ENCODE results near the gene SPTSSB. TPM values are rescaled to one million over a fixed set of nuclear protein-coding genes. Genes with fewer than 3 reads are reported as not detected.

The SPTSSB gene
- total RNA-seq, 1 donor from 2014 or later: 0.74 TPM

GRCh38 chr3:161369531-161369930 is 1.8 kb downstream of the SPTSSB start:
- peaks cover 12% of the 10 kb centered on the region for H3K4me1 Mint-ChIP-seq
- no peak overlapping the region for H3K4me3 Mint-ChIP-seq
- peaks cover 48% of the 10 kb centered on the region for H3K27me3 Mint-ChIP-seq (ENCODE audit: low read depth)
- H3K36me3 Mint-ChIP-seq: no peaks in the 10 kb centered on the region
- no peak overlapping the region for H3K27ac Mint-ChIP-seq
- no peak for DNase-seq (ENCODE audit: low spot score in 2 of 2, unreplicated experiment in 2 of 2)
- TF ChIP-seq, protein P1, sequence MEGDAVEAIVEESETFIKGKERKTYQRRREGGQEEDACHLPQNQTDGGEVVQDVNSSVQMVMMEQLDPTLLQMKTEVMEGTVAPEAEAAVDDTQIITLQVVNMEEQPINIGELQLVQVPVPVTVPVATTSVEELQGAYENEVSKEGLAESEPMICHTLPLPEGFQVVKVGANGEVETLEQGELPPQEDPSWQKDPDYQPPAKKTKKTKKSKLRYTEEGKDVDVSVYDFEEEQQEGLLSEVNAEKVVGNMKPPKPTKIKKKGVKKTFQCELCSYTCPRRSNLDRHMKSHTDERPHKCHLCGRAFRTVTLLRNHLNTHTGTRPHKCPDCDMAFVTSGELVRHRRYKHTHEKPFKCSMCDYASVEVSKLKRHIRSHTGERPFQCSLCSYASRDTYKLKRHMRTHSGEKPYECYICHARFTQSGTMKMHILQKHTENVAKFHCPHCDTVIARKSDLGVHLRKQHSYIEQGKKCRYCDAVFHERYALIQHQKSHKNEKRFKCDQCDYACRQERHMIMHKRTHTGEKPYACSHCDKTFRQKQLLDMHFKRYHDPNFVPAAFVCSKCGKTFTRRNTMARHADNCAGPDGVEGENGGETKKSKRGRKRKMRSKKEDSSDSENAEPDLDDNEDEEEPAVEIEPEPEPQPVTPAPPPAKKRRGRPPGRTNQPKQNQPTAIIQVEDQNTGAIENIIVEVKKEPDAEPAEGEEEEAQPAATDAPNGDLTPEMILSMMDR (IDR thresholded peaks at IDR 0.05; ENCODE audit: unreplicated experiment): no peak
- no peaks in the 10 kb centered on the region for H3K9me3 Mint-ChIP-seq

- Mint-ChIP-seq H3K36me3 (no peaks in the 10 kb centered on the region), H3K9me3 (no peaks in the 10 kb centered on the region), H3K27ac (no peak overlapping the region), H3K4me1 (no peaks in the 10 kb centered on the region), H3K27me3 (ENCODE audit: low read depth) (peaks cover 15% of the 10 kb centered on the region), H3K4me3 (no peak overlapping the region)
- TF ChIP-seq, protein P1 (IDR thresholded peaks at IDR 0.05; ENCODE audit: unreplicated experiment): no peak
- DNase-seq (ENCODE audit: low spot score in 2 of 2, unreplicated experiment in 2 of 2): no peak
Measured at GRCh38 chr3:161366094-161366493, 5.2 kb downstream of the SPTSSB start.

GRCh38 chr3:161358488-161358887 is 12.8 kb downstream of the SPTSSB start:
- Mint-ChIP-seq H3K4me1 (no peaks in the 10 kb centered on the region), H3K9me3 (no peaks in the 10 kb centered on the region), H3K36me3 (no peaks in the 10 kb centered on the region), H3K27me3 (ENCODE audit: low read depth) (no peaks in the 10 kb centered on the region), H3K4me3 (no peak overlapping the region), H3K27ac (no peak overlapping the region)
- no peak for DNase-seq (ENCODE audit: low spot score in 2 of 2, unreplicated experiment in 2 of 2)
- TF ChIP-seq, protein P1 (IDR thresholded peaks at IDR 0.05; ENCODE audit: unreplicated experiment): no peak

GRCh38 chr3:161356287-161356686 is 15.0 kb downstream of the SPTSSB start:
- Mint-ChIP-seq H3K27me3 (ENCODE audit: low read depth) (no peaks in the 10 kb centered on the region), H3K27ac (no peak overlapping the region), H3K9me3 (no peaks in the 10 kb centered on the region), H3K4me1 (no peaks in the 10 kb centered on the region), H3K36me3 (no peaks in the 10 kb centered on the region), H3K4me3 (no peak overlapping the region)
- TF ChIP-seq, protein P1 (IDR thresholded peaks at IDR 0.05; ENCODE audit: unreplicated experiment): no peak
- no peak for DNase-seq (ENCODE audit: low spot score in 2 of 2, unreplicated experiment in 2 of 2)

DNA sequence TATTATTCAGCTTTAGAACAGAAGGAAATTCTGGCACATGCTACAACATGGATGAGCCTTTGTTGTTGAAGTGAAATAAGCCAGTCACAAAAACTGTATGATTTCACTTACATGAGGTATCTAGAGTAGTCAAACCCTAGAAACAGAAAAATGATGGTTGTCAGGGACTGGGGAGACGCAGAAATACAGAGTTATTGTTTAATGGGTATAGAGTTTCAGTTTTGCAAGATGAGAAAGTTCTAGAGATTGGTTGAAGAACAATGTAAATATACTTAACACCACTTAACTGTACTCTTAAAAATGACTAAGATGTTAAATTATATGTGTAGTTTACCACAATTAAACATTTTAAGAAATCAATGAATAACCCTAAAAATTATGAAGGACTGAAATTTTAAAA is 15.8 kb downstream of the SPTSSB start:
- Mint-ChIP-seq H3K4me3 (no peak overlapping the region), H3K36me3 (no peaks in the 10 kb centered on the region), H3K4me1 (no peaks in the 10 kb centered on the region), H3K27me3 (ENCODE audit: low read depth) (no peaks in the 10 kb centered on the region), H3K9me3 (no peaks in the 10 kb centered on the region), H3K27ac (no peak overlapping the region)
- no peak for DNase-seq (ENCODE audit: low spot score in 2 of 2, unreplicated experiment in 2 of 2)
- TF ChIP-seq, protein P1 (IDR thresholded peaks at IDR 0.05; ENCODE audit: unreplicated experiment): no peak

DNA sequence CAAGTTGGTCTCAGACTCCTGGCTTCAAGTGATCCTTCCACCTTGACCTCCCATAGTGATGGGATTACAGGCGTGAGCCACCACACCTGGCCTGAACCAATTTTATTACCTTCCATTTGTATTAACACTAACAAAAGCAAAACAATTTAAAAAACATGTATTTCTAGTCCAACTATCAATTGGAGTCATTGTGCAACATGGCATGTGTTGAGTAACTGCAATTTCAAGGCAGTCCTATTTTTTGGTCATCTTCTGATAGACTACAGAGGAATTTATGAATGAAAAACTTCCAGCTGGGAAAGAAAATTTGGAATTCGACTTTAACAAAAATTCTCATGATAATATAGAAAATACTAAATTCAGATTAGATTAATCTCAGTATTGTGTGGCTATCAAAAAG is 16.8 kb downstream of the SPTSSB start:
- Mint-ChIP-seq H3K4me1 (peaks cover 4% of the 10 kb centered on the region), H3K9me3 (no peaks in the 10 kb centered on the region), H3K27ac (no peak overlapping the region), H3K36me3 (no peaks in the 10 kb centered on the region), H3K27me3 (ENCODE audit: low read depth) (no peaks in the 10 kb centered on the region), H3K4me3 (no peak overlapping the region)
- TF ChIP-seq, protein P1 (IDR thresholded peaks at IDR 0.05; ENCODE audit: unreplicated experiment): no peak
- no peak for DNase-seq (ENCODE audit: low spot score in 2 of 2, unreplicated experiment in 2 of 2)

Data from mesothelial cell of epicardium (in vitro differentiated cells).